RWPE1 (cell line): ENCODE measurements around the gene RAI14.
"Not testable (repeated sequence)": the region's sequence is repeated elsewhere in the genome, so short reads cannot be mapped to it uniquely, and the experiment has no call there.

Experiments used
- CTCF ChIA-PET: fragments of 350-600 bp; sonication (Branson Sonifier 250); formaldehyde crosslinking; extraction: SDS; loops from one replicate; lab custom pipeline; 2021; lab: Yijun Ruan, JAX
- POLR2A ChIA-PET: fragments of 400-600 bp; formaldehyde crosslinking; extraction: SDS; loops from one replicate; lab custom pipeline; 2020; ENCODE audit warnings: antibody characterized with exemption; ENCODE audit not compliant: low non-redundant PET; lab: Yijun Ruan, JAX
- DNase-seq: peaks from one replicate; pipeline ENCODE4 v3.0.0; 2012; ENCODE audit warnings: low spot score
- H3K27ac ChIP-seq: fragments of 450-650 bp; 2 replicates; pipeline ENCODE4 v1.5.1; 2017
- TF ChIP-seq, protein P1 (sequence below): fragments of 450-650 bp; conservative IDR thresholded peaks from 2 replicates; pipeline ENCODE4 v1.5.1; 2017; ENCODE audit warnings: low read depth, mild to moderate bottlenecking

Gene RAI14

DNA sequence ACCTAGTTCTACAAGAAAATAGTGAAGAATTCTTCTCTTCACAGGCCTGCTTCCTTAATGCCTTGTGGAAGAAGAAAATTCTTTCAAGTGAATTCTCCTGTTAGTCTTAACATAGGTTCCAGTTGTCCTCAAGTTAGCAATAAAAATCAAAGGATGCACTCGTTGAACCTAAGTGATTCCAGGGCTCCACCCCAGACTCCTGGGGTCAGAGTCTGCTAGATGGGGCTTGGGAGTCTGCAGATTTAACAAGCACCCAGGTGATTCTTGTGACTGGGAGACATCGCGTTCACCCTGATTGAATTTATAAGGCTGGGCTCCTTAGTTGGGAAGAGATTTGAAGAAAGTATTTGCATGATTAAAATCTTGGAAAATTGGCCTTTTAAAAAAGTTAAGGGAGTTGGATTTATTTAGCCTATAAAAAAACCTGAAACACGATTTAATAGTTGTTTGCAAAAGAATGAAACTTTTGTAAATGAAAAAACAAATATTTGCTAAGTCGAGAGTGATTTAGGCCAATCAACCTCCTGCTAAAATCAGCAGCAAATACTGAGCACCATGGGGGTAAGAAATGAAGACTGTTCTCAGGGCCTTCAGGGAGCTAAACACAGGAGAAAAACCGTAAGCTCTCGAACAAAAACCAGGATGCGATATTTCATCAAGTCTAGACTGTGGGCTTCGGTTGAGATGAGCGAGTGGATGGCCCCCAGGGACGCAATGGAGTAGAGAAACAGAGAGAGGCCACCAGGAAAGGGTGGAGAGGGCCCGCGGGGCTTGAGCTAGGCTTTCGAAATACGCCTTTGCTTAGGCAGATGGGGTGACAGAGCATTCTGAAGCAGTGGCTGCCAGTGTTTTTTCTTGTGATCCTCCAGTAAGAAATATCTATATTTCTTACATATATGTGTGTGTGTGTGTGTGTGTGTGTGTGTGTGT lies 95.9 kb downstream of the RAI14 start:
- TF ChIP-seq, protein P1, sequence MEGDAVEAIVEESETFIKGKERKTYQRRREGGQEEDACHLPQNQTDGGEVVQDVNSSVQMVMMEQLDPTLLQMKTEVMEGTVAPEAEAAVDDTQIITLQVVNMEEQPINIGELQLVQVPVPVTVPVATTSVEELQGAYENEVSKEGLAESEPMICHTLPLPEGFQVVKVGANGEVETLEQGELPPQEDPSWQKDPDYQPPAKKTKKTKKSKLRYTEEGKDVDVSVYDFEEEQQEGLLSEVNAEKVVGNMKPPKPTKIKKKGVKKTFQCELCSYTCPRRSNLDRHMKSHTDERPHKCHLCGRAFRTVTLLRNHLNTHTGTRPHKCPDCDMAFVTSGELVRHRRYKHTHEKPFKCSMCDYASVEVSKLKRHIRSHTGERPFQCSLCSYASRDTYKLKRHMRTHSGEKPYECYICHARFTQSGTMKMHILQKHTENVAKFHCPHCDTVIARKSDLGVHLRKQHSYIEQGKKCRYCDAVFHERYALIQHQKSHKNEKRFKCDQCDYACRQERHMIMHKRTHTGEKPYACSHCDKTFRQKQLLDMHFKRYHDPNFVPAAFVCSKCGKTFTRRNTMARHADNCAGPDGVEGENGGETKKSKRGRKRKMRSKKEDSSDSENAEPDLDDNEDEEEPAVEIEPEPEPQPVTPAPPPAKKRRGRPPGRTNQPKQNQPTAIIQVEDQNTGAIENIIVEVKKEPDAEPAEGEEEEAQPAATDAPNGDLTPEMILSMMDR: no peak
- no peak for DNase-seq
- no peak overlapping the region for H3K27ac ChIP-seq
- ChIA-PET POLR2A (no interaction called here), CTCF (no interaction called here)

DNA sequence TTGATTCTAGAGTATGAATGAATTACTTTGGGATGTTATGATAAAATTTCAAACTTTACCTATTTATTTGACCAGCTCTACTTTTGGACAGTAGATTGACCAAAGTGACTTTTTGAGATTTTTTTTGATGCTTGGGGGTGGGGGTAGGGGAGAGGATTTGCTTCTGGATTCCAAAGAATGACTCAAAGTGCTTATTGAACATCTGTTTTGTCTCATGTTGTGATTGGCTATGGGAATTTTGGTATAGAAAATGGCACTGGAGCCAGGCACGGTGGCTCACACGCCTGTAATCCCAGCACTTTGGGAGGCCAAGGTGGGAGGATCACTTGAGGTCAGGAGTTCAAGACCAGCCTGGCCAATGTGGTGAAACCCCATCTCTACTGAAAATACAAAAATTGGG lies 97.1 kb downstream of the RAI14 start:
- POLR2A ChIA-PET, DNase-seq, H3K27ac ChIP-seq: not testable (repeated sequence)
- CTCF ChIA-PET: interaction anchor here (0.7 kb wide), 1 partner anchor 241 kb away, joined by 5 read pairs; no protein-coding TSS in a partner anchor

DNA sequence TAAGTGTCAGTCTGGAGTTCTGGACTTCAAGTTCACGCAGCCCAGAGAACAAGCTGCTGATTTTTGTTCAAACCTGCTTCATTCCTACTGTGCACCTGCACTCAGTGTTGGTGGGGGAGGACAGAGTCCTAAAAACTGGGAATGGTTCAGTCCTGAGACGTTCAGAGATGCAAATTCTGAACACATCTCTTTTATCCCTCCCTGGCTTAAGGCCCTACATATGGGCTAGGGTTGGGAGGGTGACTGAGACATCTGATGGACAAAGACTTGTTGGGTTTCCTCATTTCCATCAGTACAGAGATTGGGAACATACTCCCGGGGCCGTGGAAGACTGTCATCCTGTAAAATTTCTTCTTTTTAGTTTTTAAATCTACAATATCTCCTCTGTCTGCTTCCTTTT lies 99.8 kb downstream of the RAI14 start:
- no peak for DNase-seq
- TF ChIP-seq, protein P1: no peak
- ChIA-PET CTCF (no interaction called here), POLR2A (no interaction called here)
- H3K27ac ChIP-seq: no peak overlapping the region

- no peak overlapping the region for H3K27ac ChIP-seq
- POLR2A ChIA-PET: no interaction called here
- CTCF ChIA-PET: no interaction called here
- DNase-seq: no peak
- TF ChIP-seq, protein P1: no peak
These were observed 100.9 kb downstream of the RAI14 start for GRCh38 chr5:34756781-34757624.

- no peak for DNase-seq
- TF ChIP-seq, protein P1: no peak
- ChIA-PET POLR2A (no interaction called here), CTCF (interaction anchor here (0.7 kb wide), 1 partner anchor 26 kb away, joined by 5 read pairs; no protein-coding TSS in a partner anchor)
- H3K27ac ChIP-seq: no peak overlapping the region
These were observed 102.4 kb downstream of the RAI14 start for GRCh38 chr5:34758514-34758913.

DNA sequence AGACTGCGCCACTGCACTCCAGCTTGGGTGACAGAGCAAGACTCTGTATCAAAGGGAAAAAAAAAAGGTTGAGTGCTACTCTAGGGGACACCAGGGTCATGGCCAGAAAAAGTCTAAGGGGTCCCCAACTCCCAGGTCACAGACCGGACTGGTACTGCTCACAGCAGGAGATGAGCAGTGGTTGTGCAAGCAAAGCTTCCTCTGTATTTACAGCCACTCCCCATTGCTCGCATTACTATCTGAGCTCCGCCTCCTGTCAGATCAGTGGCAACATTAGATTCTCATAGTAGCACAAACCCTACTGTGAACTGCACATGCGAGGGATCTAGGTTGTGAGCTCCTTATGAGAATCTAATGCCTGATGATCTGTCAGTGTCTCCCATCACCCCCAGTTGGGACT lies 103.1 kb downstream of the RAI14 start:
- H3K27ac ChIP-seq, POLR2A ChIA-PET, DNase-seq: not testable (repeated sequence)
- CTCF ChIA-PET: interaction anchor here (0.7 kb wide), 1 partner anchor 25 kb away, joined by 5 read pairs; no protein-coding TSS in a partner anchor

- TF ChIP-seq, protein P1: no peak
- no peak overlapping the region for H3K27ac ChIP-seq
- DNase-seq: no peak
- POLR2A ChIA-PET: no interaction called here
- CTCF ChIA-PET: no interaction called here
These were observed 109.5 kb downstream of the RAI14 start for GRCh38 chr5:34765662-34766061.
